Measurements from ENCODE around the gene LRRC30. TPM values are rescaled to one million over a fixed set of nuclear protein-coding genes. Genes with fewer than 3 reads are reported as not detected.

LRRC30 gene
- total and polyA plus RNA-seq, 2 donors (not counting 1 experiment from before 2014, with no cell fraction given): not detected

- DNase-seq (ENCODE audit: low read depth in 2 of 2): peak in 1 of 2 donors; percentile 6
- no peak overlapping the region for H2AFZ ChIP-seq (ENCODE audit: low read length)
Measured at GRCh38 chr18:7269942-7270341, 39.1 kb downstream of the LRRC30 start.

GRCh38 chr18:7272311-7273049 lies 41.6 kb downstream of the LRRC30 start:
- TF ChIP-seq EZH2 (IDR thresholded peaks at IDR 0.05; ENCODE audit: low read length, missing control alignments) (no peak), CTCF (conservative IDR thresholded peaks at IDR 0.05 in 1 of 2, IDR thresholded peaks at IDR 0.05 in 1 of 2; ENCODE audit: low read depth in 1 of 2, low read length in 2 of 2) (peak; percentile 54 to 65)
- peak; percentile 70 to 81 for DNase-seq (ENCODE audit: low read depth in 2 of 2)
- no peaks in the 10 kb centered on the region for H3K79me2 ChIP-seq (ENCODE audit: control insufficient read depth, insufficient read depth, low read length)
- H3K4me1 ChIP-seq (ENCODE audit: control insufficient read depth, extremely low read depth, insufficient read depth, low read length): peaks cover 3% of the 10 kb centered on the region
- peak overlapping the region; percentile 51 for H3K4me2 ChIP-seq (ENCODE audit: extremely low read depth, insufficient read depth, low read length)
- H4K20me1 ChIP-seq (ENCODE audit: control insufficient read depth, extremely low read depth, insufficient read depth, low read length): no peaks in the 10 kb centered on the region
- no peak overlapping the region for H3K27ac ChIP-seq (ENCODE audit: insufficient read depth, low read length)
- no peak overlapping the region for H3K9ac ChIP-seq (ENCODE audit: insufficient read depth, low read length)
- H3K27me3 ChIP-seq (ENCODE audit: control insufficient read depth, insufficient read depth, low read length): no peaks in the 10 kb centered on the region
- no peaks in the 10 kb centered on the region for H3K9me3 ChIP-seq (ENCODE audit: control insufficient read depth, insufficient read depth, low read depth, low read length)
- H2AFZ ChIP-seq (ENCODE audit: low read length): peak overlapping the region; percentile 41
- no peak overlapping the region for H3K4me3 ChIP-seq (replicated peaks in 1 of 4; ENCODE audit: control extremely low read depth in 1 of 4, insufficient read depth in 1 of 4, low read depth in 3 of 4, low read length in 4 of 4)
- H3K36me3 ChIP-seq (ENCODE audit: control insufficient read depth, insufficient read depth, low read length): no peaks in the 10 kb centered on the region

More at GRCh38 chr18:7269942-7270341, 39.1 kb downstream of the LRRC30 start:
- Histone ChIP-seq H3K4me3 (replicated peaks in 1 of 4; ENCODE audit: control extremely low read depth in 1 of 4, insufficient read depth in 1 of 4, low read depth in 3 of 4, low read length in 4 of 4) (no peak overlapping the region), H3K4me1 (ENCODE audit: control insufficient read depth, extremely low read depth, insufficient read depth, low read length) (peaks cover 3% of the 10 kb centered on the region), H3K27me3 (ENCODE audit: control insufficient read depth, insufficient read depth, low read length) (no peaks in the 10 kb centered on the region), H3K4me2 (ENCODE audit: extremely low read depth, insufficient read depth, low read length) (no peak overlapping the region), H3K9me3 (ENCODE audit: control insufficient read depth, insufficient read depth, low read depth, low read length) (no peaks in the 10 kb centered on the region), H3K79me2 (ENCODE audit: control insufficient read depth, insufficient read depth, low read length) (no peaks in the 10 kb centered on the region), H4K20me1 (ENCODE audit: control insufficient read depth, extremely low read depth, insufficient read depth, low read length) (no peaks in the 10 kb centered on the region), H3K36me3 (ENCODE audit: control insufficient read depth, insufficient read depth, low read length) (no peaks in the 10 kb centered on the region), H3K27ac (ENCODE audit: insufficient read depth, low read length) (no peak overlapping the region), H3K9ac (ENCODE audit: insufficient read depth, low read length) (no peak overlapping the region)
- TF ChIP-seq CTCF (conservative IDR thresholded peaks at IDR 0.05 in 1 of 2, IDR thresholded peaks at IDR 0.05 in 1 of 2; ENCODE audit: low read depth in 1 of 2, low read length in 2 of 2): no peak
- TF ChIP-seq EZH2 (IDR thresholded peaks at IDR 0.05; ENCODE audit: low read length, missing control alignments): no peak

- Histone ChIP-seq H3K27me3 (ENCODE audit: control insufficient read depth, insufficient read depth, low read length) (no peaks in the 10 kb centered on the region), H3K79me2 (ENCODE audit: control insufficient read depth, insufficient read depth, low read length) (no peaks in the 10 kb centered on the region), H3K36me3 (ENCODE audit: control insufficient read depth, insufficient read depth, low read length) (no peaks in the 10 kb centered on the region), H3K27ac (ENCODE audit: insufficient read depth, low read length) (no peak overlapping the region), H3K4me3 (replicated peaks in 1 of 4; ENCODE audit: control extremely low read depth in 1 of 4, insufficient read depth in 1 of 4, low read depth in 3 of 4, low read length in 4 of 4) (no peak overlapping the region), H3K9me3 (ENCODE audit: control insufficient read depth, insufficient read depth, low read depth, low read length) (no peaks in the 10 kb centered on the region), H4K20me1 (ENCODE audit: control insufficient read depth, extremely low read depth, insufficient read depth, low read length) (no peaks in the 10 kb centered on the region), H3K4me2 (ENCODE audit: extremely low read depth, insufficient read depth, low read length) (peak overlapping the region; percentile 33), H3K4me1 (ENCODE audit: control insufficient read depth, extremely low read depth, insufficient read depth, low read length) (peaks cover 3% of the 10 kb centered on the region), H2AFZ (ENCODE audit: low read length) (peak overlapping the region; percentile 58), H3K9ac (ENCODE audit: insufficient read depth, low read length) (no peak overlapping the region)
- DNase-seq (ENCODE audit: low read depth in 2 of 2): peak; percentile 51 to 85
- TF ChIP-seq CTCF (conservative IDR thresholded peaks at IDR 0.05 in 1 of 2, IDR thresholded peaks at IDR 0.05 in 1 of 2; ENCODE audit: low read depth in 1 of 2, low read length in 2 of 2): no peak
- no peak for TF ChIP-seq EZH2 (IDR thresholded peaks at IDR 0.05; ENCODE audit: low read length, missing control alignments)
Measured at GRCh38 chr18:7273301-7273921, 42.5 kb downstream of the LRRC30 start.

Data from fibroblast of lung (primary cell).